NCI-H1048 (cell line): ENCODE data around the gene CSRP1.

Experiments used
- DNase-seq: peaks from one replicate; lab custom pipeline; 2025; lab: John Stamatoyannopoulos, UW

CSRP1 gene

DNA sequence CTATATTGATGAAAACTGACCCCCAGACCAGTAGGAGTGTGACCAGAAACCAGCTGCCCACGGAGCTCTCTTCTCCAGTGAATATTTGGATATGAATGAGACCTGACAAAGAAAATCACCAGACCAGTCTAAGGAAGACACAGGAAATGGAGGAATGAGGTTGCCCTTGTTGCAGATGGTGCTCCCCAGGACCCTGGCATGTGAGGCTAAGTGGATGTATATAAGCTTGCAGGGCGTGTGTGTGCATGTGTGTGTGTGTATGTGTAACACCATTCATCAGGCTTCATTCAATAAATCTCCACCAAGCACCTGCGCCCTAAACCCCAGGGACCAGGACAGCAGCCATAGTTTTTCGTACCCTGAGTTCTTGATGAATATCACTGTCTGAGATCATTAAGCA is 52.3 kb downstream of the CSRP1 start:
- no peak for DNase-seq

DNA sequence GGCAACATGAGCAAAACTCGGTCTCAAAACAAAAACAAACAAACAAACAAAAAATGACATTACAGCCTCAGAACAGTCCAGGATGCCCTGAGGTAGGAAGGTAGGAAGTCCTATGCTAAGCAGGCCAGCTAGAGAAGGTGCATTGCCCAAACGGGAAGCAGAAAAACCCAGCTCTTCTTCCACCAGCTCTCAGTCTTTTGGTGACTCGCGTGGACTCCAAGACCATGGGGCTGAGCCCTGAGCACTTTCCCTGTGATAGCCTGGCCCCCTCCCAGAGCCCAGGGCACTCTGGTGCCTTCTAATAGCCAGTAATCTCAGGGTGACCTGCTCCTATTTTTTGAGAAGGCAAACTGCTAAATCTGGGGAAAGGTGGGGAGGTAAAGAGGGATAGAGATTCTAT is 54.1 kb downstream of the CSRP1 start:
- DNase-seq = no peak

DNA sequence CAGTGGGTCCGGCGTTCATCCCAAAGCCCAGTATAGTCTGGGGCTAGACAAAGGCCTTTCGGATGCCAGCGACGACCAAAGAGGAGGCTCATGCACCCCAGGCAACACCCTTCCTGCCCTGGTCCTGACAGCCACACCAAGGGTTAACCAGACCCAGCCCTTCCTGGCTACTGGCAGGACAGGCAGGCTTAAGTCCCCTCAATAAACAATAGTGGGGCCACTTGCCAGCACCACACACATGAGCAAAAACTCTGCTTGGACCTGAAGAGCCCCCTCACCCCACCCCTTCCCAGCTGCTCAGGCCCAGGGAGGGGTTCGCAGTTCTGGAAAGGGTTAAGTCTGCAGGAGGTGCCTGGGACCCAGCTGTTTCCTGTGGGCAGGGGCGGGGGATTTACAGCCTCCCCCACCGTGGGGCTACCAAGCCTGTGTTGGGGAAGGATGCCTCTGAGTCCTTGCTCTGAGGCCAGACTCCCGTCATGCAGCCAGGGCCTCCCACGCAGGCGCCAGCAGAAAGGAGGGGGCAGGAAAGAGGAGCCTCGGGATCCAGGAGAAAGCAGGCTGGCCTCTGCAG is 56.1 kb downstream of the CSRP1 start:
- DNase-seq = no peak

DNA sequence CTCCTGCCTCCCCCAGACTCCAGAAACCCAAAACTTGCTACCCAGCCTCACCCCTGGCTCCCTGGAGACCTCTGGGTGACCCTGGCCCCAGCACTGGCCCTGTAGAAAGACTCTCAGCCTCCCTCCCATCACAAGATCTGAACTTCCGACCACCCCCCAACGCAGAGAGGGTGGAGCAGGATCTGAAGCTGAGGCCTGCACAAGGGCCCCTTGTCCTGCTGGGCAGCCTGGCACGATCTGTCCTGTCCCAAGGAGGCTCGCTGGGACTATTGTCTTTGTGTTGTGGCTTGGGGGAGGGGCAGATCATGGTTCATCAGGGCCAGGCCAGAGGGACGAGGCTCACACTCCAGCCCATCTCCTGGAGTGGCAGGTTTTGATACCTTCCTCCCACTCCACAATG is 57.9 kb downstream of the CSRP1 start:
- no peak for DNase-seq

DNA sequence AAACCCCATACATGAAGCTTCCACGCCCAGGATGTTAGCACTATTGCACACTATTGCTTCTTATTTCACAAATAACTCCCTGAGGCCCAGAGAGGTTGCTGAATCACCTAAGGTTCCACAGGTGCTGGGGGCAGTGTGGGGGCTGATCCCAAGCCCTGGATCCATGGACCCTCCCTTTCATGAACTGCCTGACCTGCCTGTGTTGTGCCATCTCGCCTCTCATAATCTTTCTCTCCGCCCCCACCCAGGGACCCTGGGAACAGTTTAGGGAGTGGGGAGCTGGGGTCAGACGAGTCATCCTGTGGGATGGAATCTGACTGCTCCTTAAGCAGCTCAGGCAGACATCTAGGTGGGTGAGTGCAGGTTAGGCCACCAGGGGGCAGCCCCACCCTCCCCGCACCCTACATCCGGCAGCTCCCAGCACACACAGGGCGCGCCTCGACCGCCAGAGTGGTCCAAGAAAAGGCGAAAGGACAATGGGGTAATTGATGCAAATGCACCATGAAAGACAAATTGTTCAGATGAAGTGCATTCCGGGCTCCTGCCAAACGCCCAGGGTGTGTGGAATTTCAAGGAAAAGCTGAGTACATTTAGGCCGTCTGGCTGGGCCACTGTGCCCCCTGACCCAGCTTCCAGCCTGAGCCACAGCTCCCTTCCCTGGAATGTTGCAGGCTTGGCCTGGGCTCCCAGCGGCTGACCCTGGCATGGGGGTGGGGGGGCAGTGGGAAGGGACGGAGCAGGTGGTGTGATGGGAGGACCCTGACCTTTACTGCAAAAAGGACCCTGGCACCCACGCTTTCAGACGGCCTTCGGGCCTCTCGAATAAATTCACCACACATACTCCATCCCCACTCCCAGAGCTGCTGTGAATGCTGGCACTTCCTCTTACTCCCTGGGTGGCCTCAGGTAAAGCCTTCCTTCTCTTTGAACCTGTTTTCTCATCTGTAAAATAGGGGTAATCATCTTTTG is 58.7 kb downstream of the CSRP1 start:
- peak; percentile 62 for DNase-seq

DNA sequence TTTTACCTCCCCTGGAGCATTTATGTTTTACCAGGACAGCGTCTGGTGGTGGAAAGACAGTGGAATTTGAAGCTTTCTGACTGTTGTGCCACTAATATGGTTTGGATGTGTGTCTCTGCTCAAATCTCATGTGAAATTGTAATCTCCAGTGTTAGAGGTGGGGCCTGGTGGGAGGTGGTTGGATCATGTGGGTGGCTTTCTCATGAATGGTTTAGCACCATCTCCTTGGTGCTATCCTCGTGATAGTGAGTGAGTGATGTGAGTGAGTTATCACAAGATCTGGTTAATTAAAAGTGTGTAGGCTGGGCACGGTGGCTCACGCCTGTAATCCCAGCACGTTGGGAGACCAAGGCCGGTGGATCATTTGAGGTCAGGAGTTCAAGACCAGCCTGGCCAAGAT is 61.6 kb downstream of the CSRP1 start:
- DNase-seq = no peak

DNA sequence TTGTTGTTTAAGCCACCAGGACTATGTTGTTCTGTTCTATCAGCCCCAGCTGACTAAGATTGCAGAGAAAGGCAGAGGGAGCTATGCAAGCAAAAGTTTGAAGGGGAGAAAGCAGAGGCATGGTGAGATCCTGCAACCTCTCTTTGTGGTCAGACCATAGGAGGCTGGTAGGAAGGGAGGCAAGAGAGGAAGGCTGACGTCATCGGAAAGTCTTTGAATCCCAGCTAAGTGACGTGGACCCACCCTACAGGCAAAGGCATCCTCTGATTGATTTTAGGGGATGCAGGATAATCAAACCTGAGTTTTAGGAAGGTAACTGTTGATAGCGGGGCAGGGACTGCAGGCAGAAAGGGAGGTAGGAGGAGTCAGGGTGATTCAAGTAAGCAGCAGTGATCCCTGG is 62.1 kb downstream of the CSRP1 start:
- DNase-seq = no peak

DNA sequence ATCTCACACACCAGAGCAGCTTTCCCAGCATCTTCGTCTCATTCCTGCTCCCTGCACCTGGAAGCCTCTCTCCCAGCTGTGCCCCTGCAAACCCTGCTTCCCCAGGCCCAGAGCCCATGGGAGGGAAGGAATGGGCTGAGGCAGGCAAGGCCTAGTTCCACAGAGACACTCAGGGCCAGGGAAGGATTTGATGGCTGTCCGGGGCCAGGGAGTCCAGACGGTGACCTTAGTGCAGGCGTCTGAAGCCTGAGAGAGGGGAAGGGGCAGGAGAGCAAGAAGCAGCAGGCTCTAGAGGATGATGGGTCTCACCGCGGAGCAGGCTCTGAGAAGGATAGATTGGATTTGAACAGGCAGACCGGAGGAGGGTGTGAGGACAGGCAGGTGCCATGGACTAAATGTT is 63.2 kb downstream of the CSRP1 start:
- DNase-seq = no peak

DNA sequence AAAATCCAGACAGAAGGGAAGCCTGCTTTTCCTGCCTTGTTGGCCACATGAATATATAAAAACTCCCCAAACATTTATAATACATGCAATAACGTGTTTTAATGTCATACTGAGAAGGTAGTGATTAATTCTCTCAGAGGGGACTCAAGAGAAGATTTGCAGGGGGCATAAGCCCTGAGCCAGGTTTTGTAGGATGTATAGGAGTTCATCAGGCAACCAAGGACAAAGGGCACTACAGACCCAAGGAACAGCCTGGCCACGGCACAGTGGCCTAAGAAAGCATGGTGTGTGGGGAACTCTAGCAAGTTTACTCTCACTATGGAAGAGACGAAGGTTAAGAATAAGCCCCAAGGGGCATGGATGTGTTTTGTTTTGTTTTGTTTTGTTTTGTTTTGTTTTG is 70.0 kb downstream of the CSRP1 start:
- no peak for DNase-seq

DNA sequence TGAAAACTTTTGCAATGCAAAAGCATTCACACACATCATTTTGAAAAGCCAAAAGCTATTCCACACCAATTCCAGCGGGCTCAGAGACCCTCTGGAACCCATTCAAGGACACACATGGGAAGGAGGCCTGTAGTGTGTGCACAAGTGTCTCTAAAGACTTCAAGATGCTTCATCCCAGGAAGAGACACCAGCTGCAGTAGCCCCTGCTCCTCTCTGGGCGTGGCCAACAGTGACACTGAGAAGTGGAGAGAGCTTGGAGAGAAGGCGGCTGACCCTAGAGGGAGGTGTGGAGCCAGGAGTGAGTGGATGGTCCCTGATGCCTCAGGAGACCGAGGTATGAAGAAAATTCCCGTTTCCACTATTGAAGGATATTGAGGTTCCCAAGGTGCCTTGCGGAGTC is 70.5 kb downstream of the CSRP1 start:
- DNase-seq = no peak

DNA sequence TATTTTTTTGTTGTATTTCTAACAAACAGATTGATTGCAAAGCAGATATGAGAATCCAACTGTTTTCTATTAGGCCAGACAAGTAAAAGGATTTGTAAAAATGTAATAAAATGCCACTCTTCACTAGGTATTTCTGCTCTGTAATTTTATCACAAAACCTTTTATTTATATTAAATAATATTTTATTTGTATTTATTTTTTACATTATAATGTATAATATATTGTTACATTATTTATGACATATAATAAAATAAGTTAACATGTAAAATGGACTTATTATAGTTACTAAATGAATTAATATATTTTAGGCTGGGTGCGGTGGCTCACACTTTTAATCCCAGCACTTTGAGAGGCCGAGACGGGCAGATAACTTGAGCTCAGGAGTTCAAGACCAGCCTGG is 72.7 kb downstream of the CSRP1 start:
- DNase-seq = no peak

DNA sequence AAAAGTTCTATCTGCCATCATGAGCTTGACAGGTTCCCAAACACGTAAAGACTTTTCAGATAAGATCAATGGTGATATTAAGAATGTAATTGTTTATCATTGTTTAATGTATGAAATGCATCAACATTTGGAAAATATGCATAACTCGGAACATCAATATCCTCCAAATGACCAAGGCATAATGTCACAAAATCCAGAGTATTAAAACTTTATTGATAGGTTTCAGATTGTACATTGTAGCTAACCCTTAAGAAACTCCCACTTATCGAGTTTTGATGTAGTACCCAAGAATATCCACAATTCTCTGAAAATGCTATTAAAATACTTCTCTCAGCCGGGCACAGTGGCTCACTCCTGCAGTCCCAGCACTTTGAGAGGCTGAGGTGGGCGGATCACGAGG is 73.3 kb downstream of the CSRP1 start:
- DNase-seq = no peak
